Heart left ventricle (tissue), 16 donors: ENCODE measurements around the gene ACOXL. TPM values are rescaled to one million over a fixed set of nuclear protein-coding genes. Genes with fewer than 3 reads are reported as not detected.

ENCODE experiments used
- ATAC-seq, 4 donors: fragments of 200-7000 bp; cut with Tn5 transposase; one replicate each; pipeline ENCODE4 v1.9.1; 2020 to 2022; ENCODE audit warnings: moderate library complexity in 4 of 4, mild to moderate bottlenecking in 3 of 4, moderate number of reproducible peaks in 1 of 4
- DNase-seq, 5 donors: peaks; one replicate each; pipeline ENCODE4 v3.0.0-alpha.2; 2020
- H3K27ac ChIP-seq, 12 donors: fragments of 200-600 bp; sonication (generic) in 4 of 12; one replicate each; pipeline versions ENCODE4 v1.5.0 to v1.8.0; 2016 to 2022; ENCODE audit warnings: mild to moderate bottlenecking in 2 of 12
- H3K27me3 ChIP-seq, 9 donors: fragments of 200-600 bp; sonication (generic) in 2 of 9; one replicate each; pipeline versions ENCODE4 v1.5.1 to v1.8.0; 2016 to 2022; ENCODE audit warnings: mild to moderate bottlenecking in 3 of 9
- H3K36me3 ChIP-seq, 9 donors: fragments of 200-600 bp; sonication (generic) in 2 of 9; one replicate each; pipeline versions ENCODE4 v1.5.0 to v1.8.0; 2018 to 2022; ENCODE audit warnings: mild to moderate bottlenecking in 2 of 9
- H3K4me1 ChIP-seq, 12 donors: fragments of 200-600 bp; sonication (generic) in 4 of 12; one replicate each; pipeline versions ENCODE4 v1.5.0 to v1.8.0; 2016 to 2022; ENCODE audit warnings: mild to moderate bottlenecking in 3 of 12
- H3K4me3 ChIP-seq, 12 donors: fragments of 200-600 bp; sonication (generic) in 4 of 12; one replicate each; pipeline versions ENCODE4 v1.5.0 to v1.8.0; 2017 to 2022; ENCODE audit warnings: mild to moderate bottlenecking in 9 of 12, moderate library complexity in 4 of 12
- H3K9me3 ChIP-seq, 12 donors: fragments of 200-600 bp; sonication (generic) in 4 of 12; one replicate each; pipeline versions ENCODE4 v1.5.0 to v1.8.0; 2016 to 2022; ENCODE audit warnings: mild to moderate bottlenecking in 1 of 12
- CTCF ChIP-seq, 12 donors: fragments of 200-600 bp; sonication (generic) in 4 of 12; IDR thresholded peaks; one replicate each; pipeline versions ENCODE4 v1.5.0 to v1.8.0; 2018 to 2022; ENCODE audit warnings: antibody characterized with exemption in 12 of 12, mild to moderate bottlenecking in 5 of 12
- POLR2A ChIP-seq, 2 donors: fragments of 450-650 bp; IDR thresholded peaks; one replicate each; pipeline ENCODE4 v1.6.1; 2017; ENCODE audit warnings: antibody characterized with exemption in 2 of 2, mild to moderate bottlenecking in 2 of 2, moderate library complexity in 2 of 2
- WGBS, 4 donors: extraction: QIAGEN DNeasy Blood & Tissue Kit in 2 of 4; methylation state at CpG; one replicate each; pipeline versions ENCODE4 v1.1.5 to v1.1.7; 2013 to 2018; 5-methylcytosine and 5-hydroxymethylcytosine counted together
- intact Hi-C, 10 donors: fragments of 100-400 bp; cut with DNase I; formaldehyde crosslinking; loops; one replicate each; pipeline versions ENCODE4 v1.11.1 to v1.14.2; 2022
- polyA plus RNA-seq, 2 donors: library from polyadenylated mRNA; stranded (reverse); fragments of 200-250 nt; gene quantifications; one replicate each; pipeline ENCODE4 v1.2.3, GENCODE V29; 2013
- total RNA-seq, 9 donors: library from RNA; depleted of rRNA in 2 of 9; stranded (reverse); fragments of >200 nt in 2 of 9; fragmentation: NEBNext Ultra II Directional in 3 of 9; extraction: Animal tissue kit (Norgen Biotek cat#: 25700) in 3 of 9; gene quantifications; one replicate each; pipeline versions ENCODE4 v1.1.0 to v1.2.4, GENCODE V29; 2016 to 2023
- donor health status: ischemic (EF 13 %, LVEDD 7.1; RV severe dilation, severe dysfunction).
- donor health status: healthy with polysubstance abuse.
- donor health status: DM: no; HTN: yes; CAD: no.
- donor health status: DM: no; HTN: no; CAD: no.
- donor health status: ischemic (EF 25% LVEDD 6.9; RV normal size, moderate dysfunction).
- donor health status: ischemic (EF 25% LVEDD 5.7; RV mildly dilated, moderate dysfunction).
- donor health status: healthy.
- donor health status: DM: yes; HTN: yes; CAD: no.
- donor health status: ischemic (EF 35%, LVEDD 5.7; RV mildly dilated, moderate dysfunction).
- donor health status: nonischemic (EF 11% LVEDD 7.7; RV severe dilation, severe dysfunction).
- donor health status: DM: yes; HTN: yes; CAD: no.
- donor health status: PGD.
- donor health status: ischemic (EF 29% LVEDD 5.4; RV normal size, mild dysfunction).
- donor health status: nonischemic (EF 23%, LVEDD 6.1; RV moderate dilation, normal function).

The ACOXL gene
- total and polyA plus RNA-seq, 11 donors = 0.25 TPM; not detected in 10

GRCh38 chr2:110785439-110785838, 53.1 kb downstream of the ACOXL start:
- Histone ChIP-seq H3K9me3 (no peaks in the 10 kb centered on the region), H3K27me3 (peaks cover 0 to 3% (median 0%) of the 10 kb centered on the region in 9 donors), H3K4me1 (no peaks in the 10 kb centered on the region), H3K27ac (no peak overlapping the region), H3K36me3 (no peaks in the 10 kb centered on the region), H3K4me3 (no peak overlapping the region)
- WGBS, 4 donors = 87 to 99% (median 93%) methylated on average over 2 of the region's 2 CpGs
- DNase-seq (no peak), ATAC-seq (no peak)
- intact Hi-C loops = no loop called here
- TF ChIP-seq CTCF (IDR thresholded peaks at IDR 0.05) (no peak), POLR2A (IDR thresholded peaks at IDR 0.05) (no peak)

- Histone ChIP-seq H3K27ac (no peak overlapping the region), H3K4me1 (peaks cover 0 to under 1% (median 0%) of the 10 kb centered on the region in 12 donors), H3K27me3 (peaks cover 0 to 8% (median 0%) of the 10 kb centered on the region in 9 donors), H3K36me3 (no peaks in the 10 kb centered on the region), H3K9me3 (no peaks in the 10 kb centered on the region), H3K4me3 (no peak overlapping the region)
- DNase-seq = no peak
- no peak for ATAC-seq
- TF ChIP-seq POLR2A (IDR thresholded peaks at IDR 0.05) (no peak), CTCF (IDR thresholded peaks at IDR 0.05) (no peak)
- 61 to 92% (median 85%) methylated on average over 2 of the region's 2 CpGs for WGBS, 4 donors
- intact Hi-C loops = no loop called here
Measured at GRCh38 chr2:110788976-110789375, 56.6 kb downstream of the ACOXL start.

GRCh38 chr2:110789706-110790105, 57.3 kb downstream of the ACOXL start:
- no peak for DNase-seq
- WGBS, 4 donors = 82 to 96% (median 86%) methylated on average over 4 of the region's 4 CpGs
- peaks cover 0 to 8% (median 0%) of the 10 kb centered on the region in 9 donors for H3K27me3 ChIP-seq
- H3K9me3 ChIP-seq = no peaks in the 10 kb centered on the region
- H3K4me1 ChIP-seq = peaks cover 0 to 3% (median 0%) of the 10 kb centered on the region in 12 donors
- H3K36me3 ChIP-seq = no peaks in the 10 kb centered on the region
- H3K4me3 ChIP-seq = no peak overlapping the region
- TF ChIP-seq POLR2A (IDR thresholded peaks at IDR 0.05) = no peak
- no peak for TF ChIP-seq CTCF (IDR thresholded peaks at IDR 0.05)
- H3K27ac ChIP-seq = no peak overlapping the region
- intact Hi-C loops = no loop called here
- no peak for ATAC-seq

- intact Hi-C loops = no loop called here
- Histone ChIP-seq H3K4me3 (no peak overlapping the region), H3K36me3 (no peaks in the 10 kb centered on the region), H3K27ac (no peak overlapping the region), H3K9me3 (no peaks in the 10 kb centered on the region), H3K4me1 (peaks cover 0 to 3% (median 0%) of the 10 kb centered on the region in 12 donors), H3K27me3 (peaks cover 0 to 15% (median 0%) of the 10 kb centered on the region in 9 donors)
- ATAC-seq = no peak
- no peak for DNase-seq
- no peak for TF ChIP-seq POLR2A (IDR thresholded peaks at IDR 0.05)
- no peak for TF ChIP-seq CTCF (IDR thresholded peaks at IDR 0.05)
Measured at GRCh38 chr2:110790907-110791306, 58.5 kb downstream of the ACOXL start.
